SK-N-MC (cell line): Measurements from ENCODE around the gene RPA1.

Experiments used
- EZH2 ChIP-seq: fragments of 200-600 bp; sonication (generic); IDR thresholded peaks from one replicate; pipeline ENCODE4 v1.6.1; 2017; ENCODE audit warnings: antibody characterized with exemption
- FOXP2 ChIP-seq: optimal IDR thresholded peaks from 2 replicates; pipeline ENCODE3; 2011; ENCODE audit warnings: mild to moderate bottlenecking, moderate library complexity; ENCODE audit not compliant: insufficient read depth; ENCODE audit errors: extremely low read length, control extremely low read depth
- POLR2AphosphoS5 ChIP-seq: IDR thresholded peaks from 2 replicates; pipeline ENCODE4 v1.6.1; 2012; ENCODE audit warnings: mild to moderate bottlenecking, low read depth, low read length, borderline replicate concordance

DNA sequence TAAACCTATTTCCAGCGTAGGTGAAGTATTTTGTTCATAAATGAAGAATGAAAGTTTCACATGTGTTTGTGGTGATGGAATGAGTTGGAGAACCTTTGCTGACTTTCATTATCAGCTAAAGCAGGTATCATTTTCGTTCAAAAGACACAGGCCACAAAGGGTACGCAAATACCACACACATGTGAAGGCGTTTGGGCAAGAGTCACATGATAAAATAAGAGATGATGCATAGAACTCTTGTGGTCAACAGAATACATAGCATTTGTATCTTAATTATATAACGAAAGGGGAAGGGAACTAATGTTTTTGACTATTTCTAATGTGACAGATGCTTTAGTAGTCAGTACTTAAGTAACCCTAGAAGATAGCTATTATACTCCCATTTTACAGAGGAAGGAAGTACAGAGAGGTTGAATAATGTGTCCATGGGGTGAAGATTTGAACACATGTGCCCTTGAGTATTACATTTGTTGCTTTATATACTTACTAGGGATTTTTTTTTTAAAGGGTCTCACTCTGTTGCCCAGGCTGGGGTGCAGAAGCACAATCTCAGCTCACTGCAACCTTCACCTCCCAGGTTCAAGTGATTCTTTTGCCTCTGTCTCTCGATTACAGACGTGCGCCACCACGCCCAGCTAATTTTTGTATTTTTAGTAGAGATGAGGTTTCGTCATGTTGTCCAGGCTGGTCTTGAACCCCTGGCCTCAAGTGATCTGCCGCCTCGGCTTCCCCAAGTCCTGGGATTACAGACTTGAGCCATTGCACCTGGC is 4.8 kb downstream of the RPA1 start:
- no peak for TF ChIP-seq POLR2AphosphoS5
- TF ChIP-seq EZH2 = no peak
- no peak for TF ChIP-seq FOXP2
